ENCODE measurements around the gene SRP9.

The SRP9 gene, protein sequence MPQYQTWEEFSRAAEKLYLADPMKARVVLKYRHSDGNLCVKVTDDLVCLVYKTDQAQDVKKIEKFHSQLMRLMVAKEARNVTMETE

DNA sequence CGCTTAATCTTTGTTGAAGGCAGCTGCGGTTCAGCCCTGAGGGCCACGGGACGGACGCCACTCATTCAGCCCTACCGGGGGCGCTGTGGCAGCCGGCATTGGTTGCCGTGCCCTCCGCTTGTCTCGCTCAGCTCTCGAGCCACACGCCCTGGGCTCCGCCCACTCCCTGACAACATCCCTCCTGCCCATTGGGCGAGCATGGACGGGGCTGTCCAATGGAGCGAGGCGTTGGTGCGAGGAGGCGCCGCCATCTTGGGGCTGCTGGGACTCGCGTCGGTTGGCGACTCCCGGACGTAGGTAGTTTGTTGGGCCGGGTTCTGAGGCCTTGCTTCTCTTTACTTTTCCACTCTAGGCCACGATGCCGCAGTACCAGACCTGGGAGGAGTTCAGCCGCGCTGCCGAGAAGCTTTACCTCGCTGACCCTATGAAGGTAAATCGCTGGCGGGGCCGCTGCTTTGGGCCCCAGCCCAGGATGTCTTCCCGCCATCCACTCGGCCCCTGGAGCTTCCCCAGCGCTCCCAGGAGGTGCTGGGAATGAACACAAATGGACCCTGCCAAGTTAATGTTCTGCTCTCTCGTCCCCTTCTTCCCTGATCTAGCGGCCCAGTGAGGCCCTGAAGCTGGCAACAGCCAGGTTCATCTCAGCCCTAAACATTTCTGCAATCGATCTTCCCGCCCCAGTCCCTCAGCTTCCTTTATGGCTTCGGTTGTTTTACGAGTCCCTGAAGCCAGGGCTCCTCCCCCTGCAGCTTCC is at the start of gene SRP9:
Gene SRP9 (plus strand): TSS at position 244 of the 754 bp plus-strand sequence. CDS start 115 bp downstream, at position 359.
- no peak within 1 kb of the TSS for H3K27ac Mint-ChIP-seq

DNA sequence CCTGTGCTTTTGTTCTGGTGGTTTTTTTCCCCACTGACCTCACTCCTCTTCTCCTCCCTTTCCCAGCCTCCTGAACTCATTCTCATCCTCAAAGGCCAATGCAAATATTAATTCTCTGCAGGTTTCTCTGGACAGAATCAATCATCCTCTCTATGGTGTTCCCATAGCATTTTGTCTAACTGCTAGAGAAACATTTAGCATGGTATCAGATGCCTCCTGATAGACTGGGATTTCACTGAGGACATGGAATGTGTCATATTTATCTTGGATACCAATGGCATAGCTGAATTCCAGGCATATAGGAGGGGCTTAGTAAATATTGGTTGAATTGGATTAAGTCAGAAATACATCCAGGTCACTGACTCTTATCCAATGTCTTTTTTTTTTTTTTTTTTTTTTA is 46.1 kb upstream of the SRP9 start:
- Mint-ChIP-seq H3K4me1 (ENCODE audit: low read depth) (no peaks in the 10 kb centered on the region), H3K4me3 (no peak overlapping the region), H3K36me3 (ENCODE audit: low read depth) (no peaks in the 10 kb centered on the region), H3K27ac (no peak overlapping the region), H3K9me3 (no peaks in the 10 kb centered on the region), H3K27me3 (no peaks in the 10 kb centered on the region)
- DNase-seq: no peak

More for the DNA sequence above, at the start of gene SRP9:
- peaks cover 34% of the 10 kb centered on the region for H3K4me1 Mint-ChIP-seq (ENCODE audit: low read depth)
- H3K27me3 Mint-ChIP-seq: no peaks in the 10 kb centered on the region
- peaks cover 2% of the 10 kb centered on the region for H3K9me3 Mint-ChIP-seq
- H3K36me3 Mint-ChIP-seq (ENCODE audit: low read depth): peaks cover 32% of the 10 kb centered on the region
- no peak within 1 kb of the TSS for H3K4me3 Mint-ChIP-seq
- peak; percentile 98 for DNase-seq

- Mint-ChIP-seq H3K4me3 (no peak overlapping the region), H3K9me3 (no peaks in the 10 kb centered on the region), H3K27me3 (no peaks in the 10 kb centered on the region), H3K36me3 (ENCODE audit: low read depth) (no peaks in the 10 kb centered on the region), H3K4me1 (ENCODE audit: low read depth) (no peaks in the 10 kb centered on the region), H3K27ac (no peak overlapping the region)
- DNase-seq: no peak
These were observed 44.4 kb upstream of the SRP9 start for GRCh38 chr1:225733254-225733653.

DNA sequence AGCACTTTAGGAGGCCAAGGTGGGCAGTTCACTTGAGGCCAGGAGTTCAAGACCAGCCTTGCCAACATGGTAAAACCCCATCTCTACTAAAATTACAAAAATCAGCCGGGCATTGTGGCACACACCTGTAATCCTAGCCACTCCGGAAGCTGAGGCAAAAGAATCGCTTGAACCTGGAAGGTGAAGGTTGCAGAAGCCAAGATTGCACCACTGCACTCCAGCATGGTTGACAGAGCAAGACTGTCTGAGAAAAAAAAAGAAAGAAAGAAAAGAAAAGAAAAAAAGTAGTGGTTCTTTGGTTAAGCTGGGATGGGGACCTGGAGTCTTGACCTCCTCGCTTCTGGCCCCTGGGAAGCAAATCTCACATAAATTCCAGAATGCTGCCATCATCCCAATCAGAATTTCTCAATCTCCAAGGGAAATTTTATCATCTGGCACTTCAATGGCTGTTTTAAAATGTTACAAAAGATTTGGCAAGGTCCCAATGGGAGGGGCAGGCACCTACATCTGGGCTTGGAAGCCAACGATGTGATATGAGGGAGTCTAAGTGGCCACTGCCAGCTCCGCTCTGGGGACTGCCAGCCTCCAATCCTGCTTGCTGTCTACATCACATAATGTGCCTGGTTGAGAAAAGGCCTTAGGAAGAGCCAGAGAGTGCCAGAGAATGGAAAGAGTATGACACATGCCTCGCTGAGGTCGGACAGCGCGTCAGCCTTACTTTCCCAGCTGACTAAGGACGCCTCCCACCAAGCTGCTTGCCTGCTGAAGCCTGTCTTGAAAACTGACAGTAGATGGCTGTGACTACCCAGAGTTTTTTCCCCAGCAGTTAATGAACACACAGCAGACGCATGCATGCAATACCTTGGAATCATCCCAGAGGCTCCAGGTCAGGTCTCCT is 42.1 kb upstream of the SRP9 start:
- H3K27me3 Mint-ChIP-seq: no peaks in the 10 kb centered on the region
- no peaks in the 10 kb centered on the region for H3K9me3 Mint-ChIP-seq
- no peaks in the 10 kb centered on the region for H3K4me1 Mint-ChIP-seq (ENCODE audit: low read depth)
- DNase-seq: no peak
- no peaks in the 10 kb centered on the region for H3K36me3 Mint-ChIP-seq (ENCODE audit: low read depth)
- no peak overlapping the region for H3K4me3 Mint-ChIP-seq
- H3K27ac Mint-ChIP-seq: no peak overlapping the region

DNA sequence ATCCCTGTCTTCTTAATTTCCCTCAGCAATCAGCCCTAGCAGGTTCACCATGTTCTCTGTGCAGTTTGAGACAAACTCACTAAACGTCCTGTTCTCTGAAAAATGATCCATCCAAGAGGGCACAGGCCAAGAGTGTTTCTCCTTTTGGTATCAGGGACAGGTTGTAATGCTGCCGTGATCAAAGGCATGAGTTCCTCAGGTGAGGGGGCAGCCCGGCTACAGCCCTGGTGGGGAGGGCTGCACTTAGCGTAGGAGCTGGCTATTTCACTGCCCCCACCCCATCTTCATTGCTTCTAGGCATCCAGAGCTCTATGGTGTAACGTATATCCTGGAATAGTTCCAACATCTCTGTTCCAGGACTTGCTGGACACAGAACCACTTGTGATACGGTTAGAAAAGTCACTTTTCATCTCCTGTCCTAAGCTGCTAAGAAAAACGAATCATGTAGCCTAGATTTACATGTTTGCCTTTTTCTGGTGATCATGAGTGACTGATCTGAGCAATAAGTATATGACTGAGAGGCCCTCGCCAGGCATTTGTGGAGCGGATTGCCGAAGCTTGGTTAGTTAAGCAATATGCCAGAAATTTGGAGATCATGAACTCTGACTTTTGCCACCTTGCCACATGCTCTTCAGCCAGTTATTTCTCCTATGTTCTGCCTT is 41.1 kb upstream of the SRP9 start:
- no peaks in the 10 kb centered on the region for H3K9me3 Mint-ChIP-seq
- no peak for DNase-seq
- H3K27me3 Mint-ChIP-seq: no peaks in the 10 kb centered on the region
- no peaks in the 10 kb centered on the region for H3K4me1 Mint-ChIP-seq (ENCODE audit: low read depth)
- no peak overlapping the region for H3K27ac Mint-ChIP-seq
- no peaks in the 10 kb centered on the region for H3K36me3 Mint-ChIP-seq (ENCODE audit: low read depth)
- H3K4me3 Mint-ChIP-seq: no peak overlapping the region

DNA sequence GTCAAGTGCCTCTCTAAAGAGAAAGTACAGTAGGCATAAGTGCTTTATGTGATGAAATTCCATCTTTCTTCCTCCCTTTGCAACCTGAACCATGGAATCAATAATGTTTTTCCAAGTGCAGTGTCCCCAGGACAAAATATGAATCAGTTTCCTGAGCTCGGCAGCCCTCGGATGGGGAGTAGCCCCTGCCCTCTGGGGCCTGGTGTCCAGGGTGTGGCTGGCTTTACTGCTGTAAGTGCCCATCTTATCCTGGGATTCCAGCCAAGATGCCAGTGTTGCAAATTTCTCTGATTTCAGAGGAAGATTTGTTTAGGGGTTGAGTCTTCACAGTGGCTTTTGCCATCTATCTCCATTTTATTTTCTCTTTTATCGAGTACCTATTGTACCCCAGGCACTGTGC is 40.5 kb upstream of the SRP9 start:
- no peaks in the 10 kb centered on the region for H3K36me3 Mint-ChIP-seq (ENCODE audit: low read depth)
- no peak for DNase-seq
- H3K9me3 Mint-ChIP-seq: no peaks in the 10 kb centered on the region

DNA sequence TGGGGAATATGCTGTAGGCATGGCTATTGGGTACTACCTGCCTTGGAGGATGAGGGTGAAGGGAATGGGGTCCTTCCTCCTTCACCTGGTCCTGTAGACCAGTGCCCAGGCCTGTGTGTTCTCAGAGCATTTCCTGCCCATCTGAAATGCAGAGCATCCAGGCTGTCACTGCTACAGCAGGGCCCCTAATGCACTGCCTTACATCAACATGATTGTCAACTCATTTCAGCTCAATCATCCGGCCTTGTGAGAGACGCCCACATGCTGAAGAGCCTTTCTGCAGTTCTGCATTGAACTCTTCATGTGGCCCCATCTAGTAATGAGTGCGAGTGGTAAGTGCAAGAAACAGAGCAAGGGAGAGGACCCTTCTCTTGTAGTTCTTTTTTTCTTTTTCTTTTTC is 39.8 kb upstream of the SRP9 start:
- Mint-ChIP-seq H3K4me3 (no peak overlapping the region), H3K4me1 (ENCODE audit: low read depth) (no peaks in the 10 kb centered on the region), H3K27me3 (no peaks in the 10 kb centered on the region), H3K27ac (no peak overlapping the region), H3K36me3 (ENCODE audit: low read depth) (no peaks in the 10 kb centered on the region), H3K9me3 (no peaks in the 10 kb centered on the region)
- DNase-seq: no peak

More for the DNA sequence above, 40.5 kb upstream of the SRP9 start:
- Mint-ChIP-seq H3K4me1 (ENCODE audit: low read depth) (no peaks in the 10 kb centered on the region), H3K27me3 (no peaks in the 10 kb centered on the region), H3K4me3 (no peak overlapping the region), H3K27ac (no peak overlapping the region)

GRCh38 chr1:225738763-225739162 is 38.9 kb upstream of the SRP9 start:
- no peak overlapping the region for H3K4me3 Mint-ChIP-seq

DNA sequence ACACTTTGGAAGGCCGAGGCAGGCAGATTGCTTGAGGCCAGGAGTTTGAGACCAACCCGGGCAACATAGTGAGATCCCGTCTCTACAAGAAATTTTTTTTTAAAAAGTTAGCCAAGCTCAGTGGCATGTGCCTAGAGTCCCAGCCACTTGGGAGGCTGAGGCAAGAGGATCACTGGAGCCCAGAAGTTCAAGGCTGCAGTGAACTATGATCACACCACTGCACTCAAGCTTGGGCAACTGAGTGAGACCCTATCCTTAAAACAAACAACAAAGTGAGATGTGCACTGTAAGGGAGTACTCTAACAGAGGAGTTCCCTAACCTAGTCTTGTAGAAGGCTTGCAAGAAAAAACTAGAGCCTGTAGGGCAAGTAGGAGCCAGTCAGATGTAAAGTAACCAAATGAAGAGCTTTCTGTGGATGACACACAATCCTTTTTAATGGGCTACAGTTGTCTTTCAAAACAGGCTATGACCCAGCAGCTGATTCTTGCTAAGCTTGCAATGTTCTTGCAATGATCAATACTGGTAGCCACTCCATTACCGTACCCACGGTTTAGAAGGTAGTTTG is 38.0 kb upstream of the SRP9 start:
- H3K4me1 Mint-ChIP-seq (ENCODE audit: low read depth): no peaks in the 10 kb centered on the region
- H3K27me3 Mint-ChIP-seq: no peaks in the 10 kb centered on the region
- no peak overlapping the region for H3K4me3 Mint-ChIP-seq
- no peak for DNase-seq
- no peaks in the 10 kb centered on the region for H3K9me3 Mint-ChIP-seq
- no peak overlapping the region for H3K27ac Mint-ChIP-seq
- no peaks in the 10 kb centered on the region for H3K36me3 Mint-ChIP-seq (ENCODE audit: low read depth)

More at GRCh38 chr1:225738763-225739162, 38.9 kb upstream of the SRP9 start:
- Mint-ChIP-seq H3K36me3 (ENCODE audit: low read depth) (no peaks in the 10 kb centered on the region), H3K4me1 (ENCODE audit: low read depth) (no peaks in the 10 kb centered on the region), H3K27me3 (no peaks in the 10 kb centered on the region), H3K9me3 (no peaks in the 10 kb centered on the region), H3K27ac (no peak overlapping the region)
- DNase-seq: no peak

- Mint-ChIP-seq H3K9me3 (no peaks in the 10 kb centered on the region), H3K36me3 (ENCODE audit: low read depth) (no peaks in the 10 kb centered on the region), H3K27ac (no peak overlapping the region), H3K27me3 (no peaks in the 10 kb centered on the region), H3K4me3 (no peak overlapping the region), H3K4me1 (ENCODE audit: low read depth) (no peaks in the 10 kb centered on the region)
- DNase-seq: no peak
These were observed 32.9 kb upstream of the SRP9 start for GRCh38 chr1:225744745-225745144.

DNA sequence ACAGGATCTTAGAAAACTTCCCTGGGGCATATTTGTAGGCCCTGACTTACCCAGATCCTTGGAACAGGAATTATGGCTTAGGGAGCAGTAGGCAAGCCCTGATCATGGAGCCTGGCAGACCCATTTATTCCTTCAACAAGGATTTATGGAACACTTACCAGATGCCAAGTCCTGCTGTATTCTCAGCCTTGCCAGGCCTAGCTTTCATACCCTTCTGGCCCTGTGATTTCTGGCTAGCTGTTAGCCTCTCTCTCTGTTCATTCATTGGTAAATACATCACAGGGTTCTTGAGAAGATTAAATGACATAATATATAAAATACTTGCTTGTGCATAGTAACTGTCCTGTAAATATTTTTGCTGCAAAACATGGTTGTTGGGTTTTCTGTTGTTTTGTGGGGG is 32.4 kb upstream of the SRP9 start:
- Mint-ChIP-seq H3K4me3 (no peak overlapping the region), H3K27ac (no peak overlapping the region), H3K27me3 (no peaks in the 10 kb centered on the region), H3K4me1 (ENCODE audit: low read depth) (no peaks in the 10 kb centered on the region), H3K9me3 (no peaks in the 10 kb centered on the region), H3K36me3 (ENCODE audit: low read depth) (no peaks in the 10 kb centered on the region)
- no peak for DNase-seq

DNA sequence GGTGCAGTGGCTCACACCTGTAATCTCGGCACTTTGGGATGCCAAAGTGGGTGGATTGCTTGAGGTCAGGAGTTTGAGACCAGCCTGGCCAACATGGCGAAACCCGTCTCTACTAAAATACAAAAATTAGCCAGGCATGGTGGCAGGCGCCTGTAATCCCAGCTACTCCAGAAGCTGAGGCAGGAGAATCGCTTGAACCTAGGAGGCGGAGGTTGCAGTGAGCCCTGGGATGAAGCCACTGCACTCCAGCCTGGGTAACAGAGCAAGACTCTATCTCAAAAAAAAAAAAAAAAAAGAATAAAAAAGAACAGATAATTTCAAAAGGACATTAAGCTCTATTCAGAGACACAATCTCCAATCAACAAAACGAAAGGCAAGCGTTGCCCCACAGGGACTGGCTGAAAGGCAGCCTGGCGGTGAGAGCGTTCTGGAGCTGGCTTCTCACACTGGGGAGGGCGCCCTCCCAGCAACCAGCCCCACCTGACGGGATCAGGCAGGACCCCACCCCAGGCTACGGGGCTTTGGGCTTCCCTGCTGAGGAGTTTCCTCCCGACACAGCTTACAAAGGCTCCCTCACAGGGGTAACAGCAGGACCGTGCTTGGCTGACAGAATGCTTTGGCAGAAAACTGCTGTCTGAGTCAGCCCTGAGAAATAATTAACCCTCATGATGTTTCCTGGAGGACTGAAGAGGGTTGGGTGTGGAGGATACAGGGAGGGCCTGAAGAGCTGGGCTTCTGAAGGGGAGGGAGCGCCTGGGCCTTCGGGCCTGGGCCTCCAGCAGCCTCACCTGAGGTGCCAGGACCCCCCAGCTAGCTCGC is 31.1 kb upstream of the SRP9 start:
- no peak for DNase-seq
- Mint-ChIP-seq H3K4me3 (no peak overlapping the region), H3K27me3 (no peaks in the 10 kb centered on the region), H3K4me1 (ENCODE audit: low read depth) (no peaks in the 10 kb centered on the region), H3K27ac (no peak overlapping the region), H3K9me3 (no peaks in the 10 kb centered on the region), H3K36me3 (ENCODE audit: low read depth) (no peaks in the 10 kb centered on the region)

DNA sequence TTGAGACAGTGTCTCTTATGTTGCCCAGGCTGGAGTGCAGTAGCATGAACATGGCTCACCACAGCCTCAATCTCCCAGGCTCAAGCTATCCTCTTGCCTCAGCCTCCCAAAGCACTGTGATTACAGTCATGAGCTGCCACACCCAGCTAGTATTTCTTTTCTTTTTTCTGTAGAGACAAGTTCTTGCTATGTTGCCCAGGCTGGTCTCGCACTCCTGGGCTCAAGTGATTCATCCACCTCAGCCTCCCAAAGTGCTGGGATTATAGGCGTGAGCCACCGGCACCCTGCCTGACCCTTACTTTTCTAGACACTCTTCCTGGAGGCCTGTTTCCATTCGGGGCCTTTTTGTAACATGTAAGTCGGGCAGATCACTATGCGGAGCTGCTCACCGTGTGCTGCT is 30.1 kb upstream of the SRP9 start:
- no peaks in the 10 kb centered on the region for H3K4me1 Mint-ChIP-seq (ENCODE audit: low read depth)
- DNase-seq: no peak
- H3K36me3 Mint-ChIP-seq (ENCODE audit: low read depth): no peaks in the 10 kb centered on the region
- H3K27me3 Mint-ChIP-seq: no peaks in the 10 kb centered on the region
- H3K27ac Mint-ChIP-seq: no peak overlapping the region
- H3K9me3 Mint-ChIP-seq: no peaks in the 10 kb centered on the region
- no peak overlapping the region for H3K4me3 Mint-ChIP-seq

DNA sequence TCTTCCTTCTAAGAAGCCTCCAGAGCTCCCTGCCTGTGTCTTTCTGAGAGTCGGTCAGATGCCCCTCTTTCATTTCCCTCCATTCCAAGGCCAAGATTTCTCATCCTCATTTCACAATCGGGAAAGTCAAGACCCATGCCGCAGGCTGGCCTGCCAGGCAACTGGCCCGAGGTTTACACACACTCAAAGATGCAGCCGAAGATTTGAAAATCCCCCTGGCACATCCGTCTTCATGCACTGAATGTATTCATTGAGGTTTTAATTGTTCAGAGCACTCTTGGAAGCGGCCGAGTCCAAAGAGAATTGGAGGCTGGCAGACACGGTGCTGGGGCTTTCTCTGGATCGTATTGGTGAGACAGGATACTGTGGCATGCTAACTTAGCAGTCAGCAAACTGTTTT is 29.1 kb upstream of the SRP9 start:
- Mint-ChIP-seq H3K4me1 (ENCODE audit: low read depth) (no peaks in the 10 kb centered on the region), H3K9me3 (no peaks in the 10 kb centered on the region), H3K27me3 (no peaks in the 10 kb centered on the region), H3K27ac (no peak overlapping the region), H3K36me3 (ENCODE audit: low read depth) (no peaks in the 10 kb centered on the region), H3K4me3 (no peak overlapping the region)
- no peak for DNase-seq

All from activated T-cell treated with anti-CD3 and anti-CD28 coated beads, Interleukin-2, amount 50 U/mL, for 24 hours (primary cell).